Embryonic facial prominence (tissue), 1 donor: ENCODE data around the gene PIP4K2B.
A peak's percentile ranks its signal among the peaks of the same experiment; 100 is the strongest.

Experiments
- DNase-seq: peaks from one replicate; pipeline ENCODE4 v3.0.0-alpha.2; 2016; ENCODE audit errors: extremely low spot score

PIP4K2B gene

DNA sequence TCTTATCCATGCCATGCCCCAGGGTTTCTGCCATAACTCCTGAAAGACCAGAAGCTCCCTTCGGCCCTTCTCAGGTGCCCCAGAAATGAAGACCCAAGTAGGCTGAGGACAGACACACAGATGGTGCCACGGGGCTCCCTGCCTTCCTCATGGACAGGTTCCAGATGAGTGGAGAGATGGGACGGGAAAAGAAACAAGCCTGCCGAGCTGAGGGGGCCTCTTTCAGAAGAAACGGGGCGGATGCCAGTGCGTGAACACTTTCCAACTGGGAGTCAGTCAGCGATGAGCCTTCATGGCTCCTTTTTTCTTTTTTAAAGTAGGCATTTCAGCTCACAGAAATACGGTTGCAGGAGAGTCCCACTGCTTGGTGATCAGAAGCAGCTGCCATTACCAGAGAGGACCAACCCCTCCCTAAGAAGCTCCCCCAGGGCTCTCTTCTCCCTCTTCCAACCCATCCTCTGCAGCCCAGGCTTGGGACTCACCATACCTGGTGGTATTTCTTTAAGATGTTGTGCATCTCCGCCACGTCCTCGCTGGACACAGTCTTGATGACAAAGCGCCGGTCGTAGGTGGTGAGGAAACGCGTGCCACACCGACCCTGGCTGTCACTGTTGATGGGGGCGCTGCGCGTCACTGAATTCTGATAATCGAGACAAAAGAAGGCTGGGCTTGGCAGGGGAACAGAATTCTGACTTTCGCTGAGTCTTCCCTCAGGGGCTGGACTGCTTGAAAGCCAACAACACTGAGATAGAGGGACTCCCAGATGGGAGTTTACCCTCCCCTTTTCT, 19.2 kb downstream of the PIP4K2B start:
- no peak for DNase-seq

DNA sequence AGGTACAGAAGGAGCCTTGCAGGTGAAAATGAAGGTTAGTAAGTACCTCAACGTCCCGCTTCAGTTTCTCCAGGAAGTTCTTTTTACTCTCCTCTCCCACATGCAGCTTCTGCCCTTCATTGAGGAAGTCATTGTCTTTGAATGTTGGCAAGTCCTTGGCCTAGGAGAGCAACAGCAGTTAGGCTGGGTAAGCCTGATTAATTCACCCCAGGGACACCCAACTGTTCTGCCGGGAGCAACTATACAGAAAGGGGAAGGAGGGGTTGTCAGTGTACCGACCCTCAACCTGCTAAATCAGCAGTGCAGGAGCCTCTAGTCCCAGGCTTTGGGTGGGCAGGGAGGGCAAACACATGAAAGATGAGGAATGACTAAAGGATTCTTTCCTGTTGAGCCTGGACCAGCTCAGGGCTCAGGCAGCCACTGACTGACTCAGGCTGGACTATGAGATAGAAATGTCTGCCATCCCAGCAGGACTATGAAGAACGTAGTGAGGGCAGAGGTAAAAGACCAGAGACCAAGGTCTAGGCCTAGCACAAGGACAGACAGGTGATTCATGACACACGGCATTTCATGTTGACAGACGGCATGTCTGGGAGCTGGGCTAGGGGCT, 21.6 kb downstream of the PIP4K2B start:
- no peak for DNase-seq

DNA sequence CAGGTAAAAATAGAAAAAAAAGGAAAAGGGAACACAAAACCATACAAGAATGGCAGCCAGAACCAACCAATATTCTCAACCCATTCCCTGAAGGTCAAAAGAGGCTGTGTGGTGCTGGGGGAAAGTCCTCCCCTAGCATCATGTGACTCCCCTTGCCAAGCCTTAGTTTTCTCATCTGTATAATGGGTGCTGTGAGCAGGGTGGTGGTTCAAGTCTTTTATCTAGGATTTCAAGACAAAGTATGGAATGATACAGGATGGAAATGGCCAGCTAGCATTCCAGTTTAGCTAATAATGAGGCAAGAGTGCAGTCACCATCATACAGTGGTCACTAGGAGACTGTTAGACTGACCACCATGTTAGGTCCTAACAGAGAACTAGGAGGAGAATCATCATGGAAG, 26.1 kb downstream of the PIP4K2B start:
- DNase-seq = no peak

DNA sequence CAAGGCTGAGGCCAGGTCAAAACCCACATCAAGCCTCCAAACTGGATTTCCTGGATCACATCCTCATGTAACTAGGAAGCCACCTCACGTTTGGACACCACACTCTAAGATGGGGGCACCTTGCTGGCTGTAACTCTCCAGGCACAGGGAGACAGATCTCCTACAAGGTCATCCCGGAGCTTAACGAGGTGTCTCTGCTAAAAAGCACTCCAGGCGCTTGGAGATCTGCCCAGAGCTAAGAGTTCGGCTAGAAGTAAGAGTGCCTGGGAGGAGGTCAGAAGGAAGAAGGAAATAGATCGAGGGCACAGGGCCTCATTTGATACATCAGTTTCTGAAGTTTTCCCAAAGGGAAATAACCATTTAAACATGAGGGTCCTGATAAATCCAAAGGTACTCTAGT, 30.9 kb downstream of the PIP4K2B start:
- no peak for DNase-seq

DNA sequence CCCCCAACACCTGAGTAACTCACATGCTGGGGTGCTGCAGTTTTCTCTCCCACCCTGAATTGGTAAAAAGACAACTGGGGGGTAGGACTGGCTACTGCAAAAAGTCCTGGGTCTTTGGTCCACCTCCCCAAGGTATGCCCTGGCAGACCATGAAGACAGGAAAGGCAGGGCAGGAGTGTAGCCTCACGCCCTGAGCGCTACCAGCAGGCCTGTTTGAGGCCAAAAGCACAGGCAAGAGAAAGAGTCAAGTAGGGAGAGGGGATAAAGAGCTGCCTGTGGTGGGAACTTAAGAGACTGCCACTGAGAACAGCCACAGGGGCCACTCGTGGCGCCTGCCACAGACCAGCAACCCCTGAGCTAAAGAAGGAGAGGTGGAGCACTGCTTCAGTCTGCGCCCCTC, 33.0 kb downstream of the PIP4K2B start:
- no peak for DNase-seq

DNA sequence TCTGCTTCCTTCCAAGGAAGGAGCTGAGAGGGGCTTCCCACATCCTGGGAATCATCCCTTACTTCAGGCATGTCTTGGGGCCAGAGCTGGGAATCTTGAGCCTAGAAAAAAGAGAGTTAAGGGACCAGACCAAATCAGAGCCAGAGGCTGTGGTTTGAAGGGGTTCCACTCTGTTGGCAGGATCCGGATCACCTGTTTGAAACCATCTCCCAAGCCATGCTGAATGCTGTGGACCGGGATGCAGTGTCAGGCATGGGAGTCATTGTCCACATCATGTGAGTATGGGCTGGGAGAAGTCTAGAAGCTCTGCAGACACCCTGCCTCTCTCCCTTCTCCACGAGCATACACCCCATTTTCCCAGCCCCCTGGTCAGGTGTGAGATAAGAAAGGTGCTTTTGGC, 37.1 kb downstream of the PIP4K2B start:
- DNase-seq = no peak

DNA sequence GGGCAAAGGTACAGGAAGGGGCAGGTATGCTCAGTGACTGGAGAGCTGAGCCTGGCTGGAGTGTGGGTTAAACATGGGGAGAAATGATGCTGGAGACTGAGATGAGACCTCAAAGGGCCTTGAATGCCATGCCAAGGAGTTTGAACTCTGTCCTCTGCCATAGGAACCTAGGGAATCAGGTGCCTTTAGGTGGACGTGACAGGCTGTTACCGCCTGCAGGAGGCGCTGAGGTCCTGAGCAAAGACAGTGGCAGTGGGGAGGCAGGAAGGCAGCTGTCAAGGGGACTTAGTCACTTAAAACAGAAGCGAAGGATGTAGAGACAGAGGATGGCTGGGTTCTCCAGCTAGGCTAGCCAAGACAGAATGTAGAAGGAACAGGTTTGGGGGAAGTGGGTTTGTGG, 37.7 kb downstream of the PIP4K2B start:
- DNase-seq = no peak

DNA sequence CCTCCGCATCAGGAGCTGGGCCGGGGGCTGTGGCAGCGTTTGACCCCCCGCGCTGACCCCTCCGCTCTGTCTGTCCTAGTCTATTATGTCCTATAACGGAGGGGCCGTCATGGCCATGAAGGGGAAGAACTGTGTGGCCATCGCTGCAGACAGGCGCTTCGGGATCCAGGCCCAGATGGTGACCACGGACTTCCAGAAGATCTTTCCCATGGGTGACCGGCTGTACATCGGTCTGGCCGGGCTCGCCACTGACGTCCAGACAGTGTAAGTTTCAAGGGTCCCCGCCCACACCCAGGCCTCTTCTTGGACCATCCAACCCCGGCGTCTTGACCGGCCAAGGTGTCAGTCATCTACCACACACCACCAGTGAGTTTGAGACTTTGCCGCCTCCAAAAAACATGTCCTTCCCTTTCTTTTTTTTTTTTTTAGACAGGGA, 46.3 kb downstream of the PIP4K2B start:
- no peak for DNase-seq

DNA sequence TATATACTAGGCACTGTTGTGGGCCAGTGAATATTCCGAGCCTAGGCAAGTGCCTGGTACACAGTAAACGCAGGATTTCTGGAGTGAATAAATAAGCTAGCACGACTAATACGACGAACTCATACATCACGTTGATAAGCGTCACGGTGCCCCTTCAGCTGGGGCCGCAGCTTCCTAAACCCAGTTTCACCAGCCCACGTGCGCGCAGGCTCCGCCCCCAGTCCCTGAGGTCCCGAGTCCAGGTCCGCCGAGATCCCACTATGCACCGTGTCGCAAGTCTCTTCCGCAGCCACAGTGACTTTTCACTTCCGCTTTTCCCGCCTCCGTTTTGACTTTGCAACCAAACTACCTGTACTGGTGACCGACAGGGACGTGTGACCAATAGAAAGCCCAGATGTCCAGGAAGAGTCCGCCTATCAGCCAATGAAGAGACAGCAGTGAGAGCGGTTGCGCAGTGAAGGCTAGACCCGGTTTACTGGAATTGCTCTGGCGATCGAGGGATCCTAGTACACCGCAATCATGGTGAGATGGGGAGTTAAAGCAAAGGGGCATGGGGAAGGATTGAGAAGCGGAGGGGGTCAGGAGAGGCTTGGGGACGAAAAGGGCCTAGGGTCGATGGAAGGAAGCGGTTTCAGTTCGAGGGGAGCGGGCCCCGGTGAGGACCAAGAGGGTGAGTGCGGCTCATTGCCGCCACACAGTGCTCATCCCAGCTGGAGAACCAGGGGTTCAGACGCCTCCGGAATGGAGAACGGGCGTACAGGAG, 46.9 kb downstream of the PIP4K2B start, which contains the start of gene PSMB3:
PSMB3 (plus strand) TSS at position 434 of the 763 bp plus-strand sequence; CDS start at position 520, 86 bp downstream.
- DNase-seq = peak; percentile 98

DNA sequence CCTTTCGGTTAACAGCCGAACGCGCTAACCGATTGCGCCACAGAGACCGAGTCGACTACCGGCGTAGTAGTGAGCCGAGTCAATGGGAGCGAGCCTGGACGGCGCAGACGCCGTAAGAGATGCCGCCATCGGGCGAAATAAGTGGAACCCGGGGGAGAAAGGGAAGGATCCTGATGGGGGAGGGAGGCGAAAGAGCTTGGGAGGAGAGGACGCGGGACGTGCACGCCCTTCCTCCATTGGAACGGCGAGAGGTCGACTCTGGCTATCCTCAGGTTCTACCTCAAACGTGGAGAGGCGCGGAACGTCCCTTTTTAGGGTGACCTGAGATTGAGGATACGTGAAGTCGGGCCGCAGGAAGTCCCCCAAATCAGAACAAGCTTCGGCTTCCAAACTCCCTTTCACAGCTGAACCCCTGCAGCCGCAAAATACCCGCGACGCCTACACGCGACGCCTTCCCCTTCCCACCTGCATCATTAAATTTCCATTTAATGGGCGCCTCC, 47.5 kb downstream of the PIP4K2B start:
- peak; percentile 71 for DNase-seq

DNA sequence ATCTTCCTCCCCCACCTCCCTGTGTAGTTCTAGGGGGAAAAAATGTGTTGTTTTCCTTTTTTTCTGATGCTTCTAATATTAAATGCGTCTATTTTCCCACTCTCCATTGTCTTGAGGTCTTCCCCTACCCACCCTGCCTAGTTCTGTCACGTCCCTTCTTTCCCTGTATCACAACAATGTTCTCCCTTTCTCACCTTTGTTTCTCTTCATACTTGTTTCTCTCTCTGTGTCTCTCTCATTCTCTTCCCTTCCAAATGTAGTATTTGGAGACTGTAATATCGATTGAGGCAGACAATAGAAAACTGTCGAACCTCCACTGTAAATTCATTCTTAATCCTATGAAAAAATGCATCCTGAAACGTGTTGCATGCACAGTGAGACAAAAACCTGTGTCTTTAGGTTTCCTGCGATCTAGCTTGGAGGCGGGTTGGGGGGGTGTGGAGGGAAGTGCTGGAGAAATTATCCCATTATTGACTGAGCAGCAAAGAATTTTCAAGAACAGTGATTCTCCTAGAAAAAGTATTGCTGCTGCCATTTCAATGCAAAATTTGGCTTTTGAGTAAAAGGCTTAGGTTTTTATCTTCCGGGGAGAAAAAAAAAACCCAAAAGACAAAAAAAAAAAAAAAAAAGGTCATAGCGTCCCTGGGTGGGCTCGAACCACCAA, 48.1 kb downstream of the PIP4K2B start:
- DNase-seq = no peak

DNA sequence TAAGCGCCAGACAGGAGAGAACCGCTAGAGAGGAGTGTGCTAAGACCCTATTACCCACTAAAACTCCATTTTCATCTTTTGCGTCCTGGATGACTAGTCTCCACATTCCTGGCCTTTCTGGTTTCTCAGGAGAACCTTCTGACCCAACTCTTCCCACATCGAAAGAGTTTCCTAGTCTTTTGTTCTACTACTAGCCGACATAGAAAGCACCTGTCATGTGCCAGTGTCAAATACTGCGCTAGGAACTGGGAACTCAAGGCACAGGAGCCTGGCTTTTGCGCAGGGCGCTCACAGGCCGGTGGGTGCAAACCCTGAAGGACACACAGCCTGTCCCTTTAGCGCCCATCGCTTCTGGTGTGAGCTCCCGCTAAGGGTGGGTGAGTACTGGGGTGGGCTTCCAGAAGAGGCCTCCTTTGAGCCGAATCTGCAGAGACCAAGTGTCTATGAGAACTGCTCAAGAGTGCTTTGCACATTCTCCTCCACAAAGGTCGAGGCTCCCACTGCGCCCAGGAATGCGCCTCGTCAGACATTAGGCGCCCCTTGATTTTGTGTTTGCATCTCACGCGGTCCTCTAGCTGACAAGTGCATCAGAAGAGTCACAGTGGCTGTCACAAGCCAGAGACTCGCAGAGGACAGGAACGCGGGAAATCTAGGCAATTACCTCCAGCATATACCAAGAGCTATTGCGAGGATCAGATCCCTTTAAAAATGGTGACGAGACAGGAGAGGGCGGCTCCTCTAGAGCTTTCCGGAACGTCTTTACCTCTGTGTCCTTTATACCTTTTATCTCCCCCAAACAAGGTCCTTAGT, 48.8 kb downstream of the PIP4K2B start:
- no peak for DNase-seq

DNA sequence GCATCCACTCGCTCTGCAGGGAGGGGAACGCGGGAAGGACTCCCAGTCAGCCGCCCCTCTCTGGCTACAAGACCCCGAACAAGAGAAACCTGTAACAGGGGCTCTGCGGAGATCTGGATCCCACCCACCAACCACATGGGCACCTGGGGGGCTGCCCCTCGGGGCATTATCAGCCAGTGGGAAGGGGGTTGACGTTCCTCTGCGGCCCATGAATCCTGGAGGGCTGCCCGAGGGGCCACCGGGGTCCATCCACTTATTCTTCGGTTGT, 49.4 kb downstream of the PIP4K2B start:
- DNase-seq = no peak

DNA sequence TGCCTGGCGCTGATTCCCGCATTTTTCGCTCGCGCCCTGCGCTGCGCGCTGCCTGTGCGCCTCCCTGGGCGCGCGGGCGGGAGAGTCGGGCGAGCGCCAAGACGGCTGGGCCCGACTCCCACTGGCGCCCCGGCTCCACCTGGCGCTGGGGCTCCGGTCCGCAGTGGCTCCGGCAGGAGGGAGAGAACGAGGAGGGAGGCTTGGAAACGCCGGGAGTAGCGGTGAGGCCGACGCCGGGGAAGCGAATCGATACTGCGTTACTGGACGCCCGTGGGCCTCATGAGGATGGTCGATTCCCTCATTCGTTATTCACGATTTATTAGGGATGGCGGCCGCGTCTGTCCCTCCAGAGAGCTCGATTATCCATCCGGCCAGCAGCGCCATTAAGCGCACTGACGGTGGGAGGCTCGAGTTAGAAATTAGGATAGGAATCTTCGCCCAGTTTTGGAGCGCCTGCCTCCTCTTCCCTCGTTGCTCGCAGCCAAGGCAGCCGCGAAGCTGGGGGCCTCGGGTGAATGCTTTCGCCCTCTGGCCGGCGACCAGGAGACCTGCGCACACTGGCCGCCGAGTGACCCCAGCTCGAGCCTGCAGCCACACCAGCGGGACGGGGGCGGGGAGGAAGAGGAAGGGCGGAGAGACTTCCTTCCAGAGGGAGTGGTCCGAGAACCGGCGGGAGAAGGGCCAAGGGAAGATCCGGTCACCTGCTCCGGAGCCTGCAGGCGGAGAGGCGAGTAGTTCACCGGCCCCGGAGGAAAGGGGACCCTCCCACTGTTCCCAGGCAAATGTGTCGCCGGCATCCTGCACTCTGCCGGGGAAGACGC, 49.9 kb downstream of the PIP4K2B start:
- no peak for DNase-seq

DNA sequence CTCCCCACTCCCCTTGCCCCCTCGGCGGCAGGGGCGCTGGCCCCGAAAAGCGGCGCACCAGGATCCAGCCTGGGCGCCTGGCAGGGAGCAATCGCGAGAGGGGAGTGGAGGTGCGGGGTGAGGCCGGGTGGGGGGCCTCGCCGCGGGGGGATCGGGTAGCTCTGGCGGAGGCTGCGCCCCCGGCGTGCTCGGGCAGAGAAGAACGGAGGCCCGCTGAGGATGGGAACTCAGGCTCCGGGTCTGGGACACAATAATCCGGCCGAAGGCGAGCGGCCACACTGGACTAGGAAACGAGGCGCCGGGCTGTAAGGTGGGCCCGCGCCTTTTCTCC, 50.5 kb downstream of the PIP4K2B start:
- DNase-seq = no peak

DNA sequence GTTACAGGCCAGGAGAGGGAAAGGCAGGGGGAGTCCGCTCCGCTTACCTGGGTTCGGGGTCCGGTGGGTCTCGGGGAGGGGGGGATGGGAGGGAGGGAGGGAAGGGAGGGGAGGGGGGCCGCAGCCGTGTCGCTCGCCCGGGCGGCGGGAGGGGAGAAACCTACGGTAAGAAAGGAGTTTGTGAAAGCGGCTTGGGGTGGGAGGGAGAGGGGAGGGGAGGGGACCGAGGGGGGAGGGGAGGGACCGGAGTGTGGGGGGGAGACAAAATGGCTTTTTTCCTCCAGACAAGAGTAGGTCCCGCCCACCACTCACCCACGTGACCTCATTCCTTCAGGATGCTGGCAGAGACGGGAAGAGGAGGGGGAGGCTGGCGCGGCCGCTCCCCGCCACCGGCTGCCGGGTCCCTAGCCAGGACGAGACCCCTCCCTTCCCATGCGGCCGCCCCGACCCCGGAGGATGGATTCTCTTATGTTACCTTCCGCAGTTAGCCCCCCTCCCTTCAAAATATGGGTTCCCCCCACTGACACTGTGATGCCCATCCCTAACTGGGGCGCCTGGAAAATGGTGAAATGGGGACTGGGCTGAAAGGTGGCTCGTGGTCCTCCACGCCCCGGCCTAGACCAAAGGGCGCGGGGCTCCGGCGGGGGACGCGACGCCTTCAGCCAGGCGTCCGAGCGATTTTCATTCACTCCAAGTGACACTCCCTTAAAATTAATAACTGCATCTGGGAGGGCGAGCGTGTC, 51.0 kb downstream of the PIP4K2B start, which contains the start of gene PCGF2:
PCGF2 (minus strand) TSS at position 188 of the 743 bp plus-strand sequence. CDS start 7,934 bp downstream, outside the sequence.
- peak; percentile 93 for DNase-seq

DNA sequence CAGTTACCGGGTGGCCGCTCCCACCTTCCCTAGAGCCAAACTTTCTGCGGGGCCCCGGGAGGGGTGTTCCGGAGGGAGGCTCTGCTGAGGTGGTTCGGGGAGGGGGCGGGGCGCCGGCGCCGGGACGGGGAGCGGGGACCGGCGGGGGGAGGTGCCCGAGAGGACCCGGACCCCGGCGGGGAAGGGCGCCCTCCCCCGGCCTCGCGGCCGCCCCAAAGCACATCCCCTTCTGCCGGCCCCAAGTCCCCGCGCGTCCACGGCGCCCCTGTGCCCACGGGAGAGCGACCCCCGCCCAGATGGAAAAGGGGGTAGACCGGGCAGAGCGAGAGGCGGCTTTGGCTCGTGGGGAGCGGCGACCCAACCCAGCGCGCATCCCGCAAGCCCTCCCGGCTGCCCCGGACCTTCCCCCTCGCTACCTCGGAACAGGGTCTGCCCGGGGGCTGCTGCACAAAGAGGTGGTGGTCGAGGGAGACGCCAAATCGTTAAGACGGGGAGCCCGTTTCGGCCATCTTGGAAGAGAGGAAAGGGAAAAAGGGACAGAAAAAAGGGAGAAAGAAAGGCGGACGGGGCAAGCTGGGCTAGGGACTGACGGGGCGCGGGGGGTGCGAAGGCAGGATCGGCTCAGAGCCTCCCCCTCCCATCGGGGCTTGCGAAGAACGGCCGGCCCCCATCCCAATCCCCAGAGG, 51.8 kb downstream of the PIP4K2B start:
- DNase-seq = no peak

DNA sequence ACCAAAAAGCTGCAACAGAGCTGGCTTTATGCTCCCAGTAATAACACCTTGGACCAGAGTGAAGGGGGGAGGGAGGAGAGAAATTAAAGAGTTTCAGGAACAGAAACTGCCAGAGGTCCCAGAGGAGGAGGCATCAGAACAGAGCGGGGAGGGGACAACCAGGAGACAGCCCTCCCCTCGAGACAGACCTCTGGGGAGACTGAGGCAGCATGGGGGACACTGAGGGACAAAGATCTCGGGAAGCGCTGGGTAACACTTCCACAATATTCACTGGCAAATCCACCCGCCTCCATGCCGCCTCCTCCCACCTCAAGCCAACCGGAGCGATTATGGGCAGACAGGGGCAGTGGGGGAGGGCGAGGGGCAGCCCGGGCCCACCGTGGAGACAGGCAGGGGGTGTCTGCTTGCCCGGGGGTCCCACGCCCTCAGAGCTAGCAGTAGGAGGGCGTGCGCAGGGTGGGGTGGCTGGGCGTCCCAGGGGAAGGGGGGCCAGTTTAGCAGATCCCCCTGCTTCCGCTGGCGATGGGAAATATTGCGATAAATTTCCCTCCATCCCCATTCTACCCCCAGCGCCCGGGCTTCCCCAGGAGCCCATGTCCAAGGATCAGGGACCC, 52.4 kb downstream of the PIP4K2B start:
- DNase-seq = no peak
